IPS DF 4.7 (cell line): Measurements from ENCODE around the gene UHMK1.
"Not testable (repeated sequence)": the region's sequence is repeated elsewhere in the genome, so short reads cannot be mapped to it uniquely, and the experiment has no call there.

Experiments
- DNase-seq: peaks from one replicate; pipeline ENCODE4 v3.0.0-alpha.2; 2013; ENCODE audit warnings: low spot score; ENCODE audit errors: extremely low read depth

Gene UHMK1

DNA sequence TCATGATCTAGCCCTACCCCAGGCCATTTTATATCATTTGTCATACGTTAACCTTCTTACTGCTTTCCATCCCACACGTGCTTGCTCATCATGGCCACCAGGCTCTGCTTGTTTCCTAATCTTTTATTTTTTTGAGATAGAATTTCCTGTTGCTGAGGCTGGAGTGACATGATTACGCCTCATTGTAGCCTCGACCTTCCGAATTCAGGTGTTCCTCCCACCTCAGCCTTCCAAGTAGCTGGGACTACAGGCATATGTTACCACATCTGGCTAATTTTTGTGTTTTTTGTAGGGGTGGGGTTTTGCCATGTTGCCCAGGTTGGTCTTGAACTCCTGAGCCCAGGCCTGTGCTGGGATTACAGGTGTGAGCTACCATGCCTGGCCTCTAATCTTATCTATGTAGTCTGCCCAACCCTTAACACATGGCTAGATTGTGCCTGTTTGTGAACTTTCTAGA is 67.2 kb downstream of the UHMK1 start:
- no peak for DNase-seq

DNA sequence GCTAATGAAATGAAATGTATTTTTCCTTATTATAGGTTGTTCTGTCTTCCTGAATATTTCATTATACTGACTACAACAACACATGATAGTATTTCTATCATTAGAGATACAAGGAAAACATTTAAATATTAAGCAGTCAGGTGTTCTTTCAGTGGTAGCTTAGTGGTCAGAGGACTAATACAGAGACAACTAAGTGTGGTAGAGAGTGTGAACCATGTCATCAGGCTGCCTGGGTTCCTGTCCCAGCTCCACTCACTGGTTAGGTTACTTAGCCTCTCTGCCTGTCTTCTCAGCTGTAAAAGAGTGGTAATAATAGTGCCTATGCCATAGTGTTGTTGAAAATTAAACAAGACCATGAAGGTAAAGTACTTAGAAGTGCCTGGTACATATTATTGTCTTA is 67.8 kb downstream of the UHMK1 start:
- DNase-seq: no peak

DNA sequence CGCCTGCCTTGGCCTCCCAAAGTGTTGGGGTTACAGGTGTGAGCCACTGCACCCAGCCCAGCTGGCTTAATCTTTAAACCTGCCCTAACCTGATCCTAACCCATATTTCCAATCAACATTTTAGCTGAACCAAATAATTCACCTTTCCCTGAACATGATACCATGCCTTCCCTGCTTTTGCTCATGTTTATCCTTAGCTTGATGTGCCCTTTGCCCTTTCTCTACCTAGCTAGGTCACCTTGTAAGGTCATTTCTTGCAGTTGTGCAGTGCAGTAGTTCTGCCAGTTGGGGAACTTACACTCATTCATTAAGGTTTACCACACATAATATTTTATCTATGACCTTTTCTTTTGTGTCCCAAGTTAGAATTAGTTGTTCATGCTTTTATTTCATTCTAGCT is 69.3 kb downstream of the UHMK1 start:
- DNase-seq: no peak

DNA sequence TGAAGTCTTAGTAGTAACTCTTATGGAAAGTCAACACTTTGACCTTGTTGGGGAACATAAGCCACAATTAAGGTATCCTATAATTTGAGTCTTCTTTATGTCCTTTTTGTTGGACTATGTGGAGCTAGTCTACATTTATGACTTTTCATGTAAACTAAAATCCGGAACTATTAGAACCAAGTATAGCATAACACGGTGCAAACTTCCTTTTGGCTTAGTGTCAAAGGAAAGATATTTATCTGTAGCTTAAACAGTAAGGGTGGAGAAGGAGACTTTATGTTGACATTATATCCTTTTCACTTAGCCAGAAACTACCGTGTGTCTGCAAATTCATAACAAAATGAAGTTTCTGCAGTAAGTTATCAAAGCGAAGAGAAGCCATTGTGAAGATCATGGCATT is 71.2 kb downstream of the UHMK1 start:
- DNase-seq: no peak

DNA sequence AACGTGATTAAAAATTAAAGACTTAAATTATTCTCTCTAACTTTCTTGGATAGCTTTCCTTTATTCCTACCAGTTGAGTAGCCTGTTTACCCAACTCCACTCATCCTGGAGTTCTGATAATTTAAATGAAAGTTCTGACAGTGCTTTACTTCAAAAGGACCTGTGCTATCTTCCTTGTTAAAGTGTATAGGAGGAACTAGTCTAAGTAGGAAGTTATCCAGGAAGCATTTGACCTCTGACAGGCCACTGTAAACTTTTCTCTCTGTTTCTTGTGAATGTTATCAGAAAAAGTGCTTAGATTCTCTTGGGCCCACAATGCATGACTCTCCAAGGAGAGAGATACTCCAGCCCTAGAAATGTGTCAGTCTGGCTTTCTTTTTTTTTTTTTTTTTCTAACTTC is 73.1 kb downstream of the UHMK1 start:
- no peak for DNase-seq

DNA sequence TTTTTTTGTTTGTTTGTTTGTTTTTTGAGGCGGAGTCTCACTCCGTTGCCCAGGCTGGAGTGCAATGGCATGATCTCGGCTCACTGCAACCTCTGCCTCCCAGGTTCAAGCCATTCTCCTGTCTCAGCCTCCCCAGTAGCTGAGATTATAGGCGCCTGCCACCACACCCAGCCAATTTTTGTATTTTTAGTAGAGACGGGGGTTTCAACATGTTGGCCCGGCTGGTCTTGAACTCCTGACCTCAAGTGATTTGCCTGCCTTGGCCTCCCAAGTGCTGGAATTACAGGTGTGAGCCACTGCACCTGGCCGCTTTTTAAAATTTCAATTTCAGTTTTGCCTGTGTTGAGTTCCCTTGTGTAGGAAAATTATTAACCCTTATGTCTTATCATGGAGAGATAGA is 73.5 kb downstream of the UHMK1 start:
- not testable (repeated sequence) for DNase-seq

DNA sequence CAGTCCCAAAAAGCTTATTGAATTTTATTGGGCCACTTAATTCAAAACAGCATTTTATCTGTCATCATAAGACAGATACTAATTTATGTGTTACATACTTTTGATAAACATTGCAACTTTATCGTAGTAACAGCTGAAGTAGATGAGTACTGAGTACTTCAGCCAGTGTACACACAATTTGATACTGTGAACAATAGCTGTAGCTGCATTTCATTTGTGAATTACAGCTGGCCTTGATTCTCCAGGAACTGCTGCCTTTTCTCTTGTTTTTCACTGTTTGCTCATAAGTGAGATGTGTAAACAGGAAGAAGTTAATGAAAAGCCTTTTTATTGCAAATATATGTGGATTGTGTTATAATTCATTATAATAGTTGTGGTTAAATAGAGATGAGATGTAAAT is 74.1 kb downstream of the UHMK1 start:
- no peak for DNase-seq

DNA sequence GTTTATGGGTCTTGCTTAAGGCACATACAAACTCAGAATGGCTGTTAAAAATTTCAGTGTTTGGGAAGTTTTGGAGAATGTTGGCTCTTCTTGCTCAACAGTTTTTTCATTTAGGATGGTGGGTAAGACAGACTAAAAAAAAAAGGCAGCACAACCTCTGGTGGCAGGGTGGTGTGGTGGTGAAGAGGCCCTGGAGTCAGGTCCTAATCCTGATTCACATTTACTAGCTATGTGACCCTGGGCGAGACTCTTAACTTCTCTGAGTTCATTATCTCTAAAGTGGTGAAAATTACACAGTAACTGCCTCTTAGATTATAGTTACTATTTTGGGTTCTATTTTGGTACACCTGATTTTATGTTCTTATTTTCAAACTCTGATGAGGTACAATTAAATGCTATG is 75.5 kb downstream of the UHMK1 start:
- DNase-seq: no peak

DNA sequence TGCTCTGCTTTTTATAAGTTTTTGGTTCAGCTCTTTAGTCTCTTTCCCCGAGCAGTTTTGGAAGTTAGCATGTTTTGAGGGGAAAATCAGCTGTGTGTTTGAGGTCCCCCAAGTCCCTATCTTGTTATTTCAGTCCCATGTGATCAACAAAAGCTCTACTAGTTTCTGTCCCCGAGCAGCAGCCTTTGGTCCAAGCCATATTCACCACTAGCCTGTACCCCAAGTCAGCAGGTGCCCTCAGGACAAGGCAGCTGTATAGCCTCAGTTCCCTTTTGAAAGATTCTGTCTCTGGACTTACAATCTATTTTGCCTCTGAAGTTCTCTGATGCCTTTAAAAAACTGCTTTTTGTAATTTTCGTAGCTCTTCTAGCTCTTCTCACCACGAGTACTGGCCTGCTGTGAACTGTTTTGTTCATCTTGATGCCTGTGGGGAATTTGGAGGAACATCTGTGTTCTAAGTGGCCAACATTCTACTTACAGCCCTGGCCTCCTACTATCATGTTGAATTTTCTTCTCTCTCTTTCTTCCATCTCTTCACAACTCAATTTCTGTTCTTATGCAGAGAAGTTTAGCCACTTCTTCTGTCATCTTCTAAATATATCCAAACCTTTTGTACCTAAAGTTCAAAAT is 80.6 kb downstream of the UHMK1 start:
- no peak for DNase-seq

DNA sequence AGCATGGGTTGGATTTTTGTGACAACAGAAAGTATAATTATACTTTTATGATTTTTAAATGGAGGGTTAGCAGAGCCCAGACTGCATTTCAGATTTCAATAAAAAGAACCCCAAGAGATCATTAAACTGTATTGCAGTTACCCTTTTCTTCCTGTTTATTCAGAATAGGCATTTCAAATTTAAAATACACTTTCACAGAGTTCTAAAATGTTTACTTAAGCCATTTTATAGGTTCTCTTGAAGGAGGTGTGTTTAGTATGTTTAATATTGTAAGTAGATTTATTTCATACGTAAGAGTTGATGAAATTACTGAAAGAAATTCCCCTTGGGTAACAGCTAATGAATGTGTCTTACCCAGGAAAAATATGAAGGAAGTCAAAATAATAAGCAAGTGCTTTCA is 81.3 kb downstream of the UHMK1 start:
- no peak for DNase-seq
